GM15510 (cell line): Measurements from ENCODE around the gene RNF168.

Experiments
- POLR2A ChIP-seq: IDR thresholded peaks from 3 replicates; pipeline ENCODE4 v1.6.1; 2011; ENCODE audit warnings: borderline replicate concordance; ENCODE audit not compliant: insufficient read length; ENCODE audit errors: extremely low read depth

RNF168 gene

DNA sequence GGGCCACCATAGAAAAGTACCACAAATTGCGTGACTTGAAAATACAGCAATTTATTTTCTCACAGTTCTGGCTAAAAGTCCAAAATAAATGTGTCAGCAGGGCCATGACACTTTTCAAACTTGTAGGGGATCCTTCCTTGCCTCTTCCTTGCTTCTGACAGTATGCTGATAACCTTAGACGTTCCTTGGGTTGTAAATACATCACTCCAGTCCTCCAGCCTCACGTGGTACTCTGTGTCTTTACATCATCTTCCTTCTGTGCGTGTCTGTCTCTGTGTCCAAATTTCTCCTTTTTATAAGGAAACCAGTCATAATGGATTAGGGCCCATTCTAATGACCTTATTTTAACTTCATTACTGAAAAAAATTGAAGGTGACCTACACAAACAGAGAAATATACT, 7.4 kb downstream of the RNF168 start:
- TF ChIP-seq POLR2A: no peak

DNA sequence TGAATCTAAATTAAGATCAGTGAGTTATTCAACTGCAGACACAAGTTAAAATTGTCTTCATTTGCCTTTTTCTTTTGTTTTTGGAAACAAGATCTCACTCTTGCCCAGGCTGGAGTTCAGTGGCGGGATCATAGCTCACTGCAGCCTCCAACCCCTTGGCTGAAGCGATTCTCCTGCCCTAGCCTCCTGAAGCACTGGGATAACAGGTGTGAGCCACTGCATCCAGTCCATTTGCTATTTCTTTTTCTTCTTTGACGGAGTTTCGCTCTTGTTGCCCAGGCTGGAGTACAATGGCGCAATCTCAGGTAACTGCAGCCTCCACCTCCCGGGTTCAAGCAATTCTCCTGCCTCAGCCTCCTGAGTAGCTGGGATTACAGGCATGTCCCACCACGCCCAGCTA, 10.3 kb downstream of the RNF168 start:
- no peak for TF ChIP-seq POLR2A

DNA sequence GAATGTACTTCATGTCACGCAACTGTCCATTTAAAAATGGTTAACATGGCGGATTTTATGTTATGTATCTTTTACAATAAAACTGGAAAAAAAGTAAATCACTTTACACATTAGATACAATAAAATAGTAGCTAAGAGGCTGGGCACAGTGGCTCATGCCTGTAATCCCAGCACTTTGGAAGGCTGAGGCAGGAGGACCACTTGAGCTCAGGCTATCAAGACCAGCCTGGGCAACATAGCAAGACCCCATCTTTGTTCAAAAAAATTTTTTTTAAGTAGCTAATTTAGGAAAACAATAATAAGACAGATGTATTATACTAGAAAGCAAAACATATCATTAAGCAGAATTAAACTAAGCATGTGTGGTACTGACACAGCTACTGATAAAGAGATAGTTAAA, 11.5 kb downstream of the RNF168 start:
- no peak for TF ChIP-seq POLR2A

DNA sequence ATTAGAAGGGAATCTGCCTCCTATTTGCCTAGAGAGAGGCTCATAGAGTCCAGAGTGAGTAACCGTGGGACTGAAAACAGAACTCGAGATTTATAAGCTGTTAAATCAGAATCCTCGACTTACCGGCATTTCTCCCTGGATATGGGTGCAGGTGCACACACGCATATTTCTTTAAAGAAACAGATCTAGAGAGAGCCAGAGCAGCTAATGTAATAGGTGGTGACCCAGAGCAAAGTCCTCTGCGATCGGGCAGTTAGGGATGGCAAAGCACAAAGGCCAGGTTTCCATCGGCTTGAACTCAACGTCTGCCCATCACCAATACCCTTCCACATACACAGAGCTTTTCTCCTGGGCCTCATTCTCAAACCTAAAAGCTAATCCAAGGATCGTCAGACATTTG, 13.8 kb downstream of the RNF168 start:
- TF ChIP-seq POLR2A: no peak

DNA sequence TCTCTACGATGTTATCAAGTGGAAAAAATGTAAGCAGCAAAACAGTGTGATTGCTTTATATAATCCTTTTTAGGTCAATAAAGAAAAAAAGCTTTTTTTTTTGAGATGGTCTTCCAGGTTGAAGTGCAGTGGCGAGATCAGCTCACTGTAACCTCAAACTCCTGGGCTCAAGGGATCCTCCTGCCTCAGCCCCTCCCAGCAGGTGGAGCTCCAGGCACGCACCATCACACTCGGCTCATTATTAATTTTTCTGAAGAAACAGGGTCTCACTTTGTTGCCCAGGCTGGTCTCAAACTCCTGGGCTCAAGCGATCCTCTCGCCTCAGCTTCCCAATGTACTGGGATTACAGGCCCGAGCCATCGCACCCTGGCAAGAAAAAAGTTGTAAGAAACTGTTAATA, 17.3 kb downstream of the RNF168 start:
- TF ChIP-seq POLR2A: no peak

- no peak for TF ChIP-seq POLR2A
These were observed 25.9 kb downstream of the RNF168 start for GRCh38 chr3:196477678-196478077.

DNA sequence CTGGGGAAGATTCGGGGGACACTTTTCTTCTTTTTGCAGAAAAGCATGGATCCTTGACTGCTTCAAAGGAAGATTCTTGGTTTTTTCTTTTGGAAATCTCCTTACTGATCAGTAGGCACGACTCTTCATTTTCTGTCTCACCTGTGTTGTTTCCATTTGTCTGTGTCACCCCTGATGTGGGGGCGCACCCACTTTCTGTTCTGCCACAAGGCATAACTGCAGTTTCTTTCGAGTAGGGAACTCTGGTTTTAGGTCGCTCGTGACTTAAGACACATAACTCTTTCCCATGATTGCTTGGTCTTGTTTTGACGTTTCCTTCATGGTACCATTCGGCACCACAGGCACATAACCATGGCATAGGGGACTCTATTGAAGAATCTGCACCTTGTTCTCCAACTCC, 31.3 kb downstream of the RNF168 start:
- no peak for TF ChIP-seq POLR2A

- TF ChIP-seq POLR2A: no peak
These were observed 32.0 kb downstream of the RNF168 start for GRCh38 chr3:196471551-196471950.

GRCh38 chr3:196463804-196464203, 39.8 kb downstream of the RNF168 start:
- TF ChIP-seq POLR2A: no peak

DNA sequence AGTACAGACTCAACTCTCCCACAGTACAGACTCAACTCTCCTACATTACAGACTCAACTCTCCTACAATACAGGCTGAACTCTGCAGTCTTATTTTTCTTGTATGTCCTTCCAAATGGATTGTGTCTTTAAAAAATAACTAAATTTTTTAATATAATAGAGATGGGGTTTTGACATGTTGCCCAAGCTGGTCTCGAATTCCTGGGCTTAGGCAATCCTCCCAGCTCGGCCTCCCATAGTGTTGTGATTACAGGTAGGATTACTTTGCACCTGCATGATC, 40.2 kb downstream of the RNF168 start:
- no peak for TF ChIP-seq POLR2A

GRCh38 chr3:196458063-196458462, 45.5 kb downstream of the RNF168 start:
- no peak for TF ChIP-seq POLR2A

DNA sequence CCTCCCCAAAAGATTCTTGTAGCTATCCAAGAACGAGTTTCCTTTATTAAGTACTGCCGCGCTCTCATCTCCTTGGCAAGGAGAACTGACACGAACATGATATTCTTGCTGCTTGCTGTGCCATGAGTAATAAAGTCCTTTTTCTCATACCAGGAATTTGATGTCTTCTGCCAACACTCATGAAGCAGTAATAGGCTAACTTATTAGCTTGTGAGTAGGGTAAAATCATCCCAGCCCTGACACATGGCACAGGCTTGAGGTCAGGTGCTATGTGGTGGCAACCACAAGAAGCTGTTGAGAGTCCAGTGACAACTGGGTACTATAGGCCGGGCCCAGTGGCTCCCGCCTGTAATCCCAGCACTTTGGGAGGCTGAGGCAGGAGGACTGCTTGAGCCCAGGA, 48.6 kb downstream of the RNF168 start:
- TF ChIP-seq POLR2A: no peak

- no peak for TF ChIP-seq POLR2A
These were observed 59.1 kb downstream of the RNF168 start for GRCh38 chr3:196444500-196444894.

GRCh38 chr3:196440696-196441095, 62.9 kb downstream of the RNF168 start:
- no peak for TF ChIP-seq POLR2A

DNA sequence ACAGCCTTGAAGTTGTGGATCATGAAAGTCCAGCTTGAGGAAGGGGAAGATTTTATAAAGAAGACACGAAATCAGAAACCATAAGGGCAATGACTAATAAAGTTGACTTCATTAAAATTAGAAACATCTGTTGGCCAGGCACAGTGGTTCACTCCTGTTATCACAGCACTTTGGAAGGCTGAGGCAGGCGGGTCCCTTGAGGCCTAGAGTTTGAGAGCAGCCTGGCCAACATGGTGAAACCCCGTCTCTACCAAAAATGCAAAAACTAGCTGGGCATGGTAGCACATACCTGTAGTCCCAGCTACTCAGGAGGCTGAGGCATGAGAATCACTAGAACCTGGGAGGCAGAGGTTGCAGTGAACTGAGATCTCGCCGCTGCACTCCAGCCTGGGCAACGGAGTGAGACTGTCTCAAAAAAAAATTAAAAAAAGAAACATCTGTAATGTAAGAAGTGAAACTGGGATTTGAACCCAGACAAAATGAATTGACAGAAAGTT, 63.5 kb downstream of the RNF168 start:
- TF ChIP-seq POLR2A: no peak

DNA sequence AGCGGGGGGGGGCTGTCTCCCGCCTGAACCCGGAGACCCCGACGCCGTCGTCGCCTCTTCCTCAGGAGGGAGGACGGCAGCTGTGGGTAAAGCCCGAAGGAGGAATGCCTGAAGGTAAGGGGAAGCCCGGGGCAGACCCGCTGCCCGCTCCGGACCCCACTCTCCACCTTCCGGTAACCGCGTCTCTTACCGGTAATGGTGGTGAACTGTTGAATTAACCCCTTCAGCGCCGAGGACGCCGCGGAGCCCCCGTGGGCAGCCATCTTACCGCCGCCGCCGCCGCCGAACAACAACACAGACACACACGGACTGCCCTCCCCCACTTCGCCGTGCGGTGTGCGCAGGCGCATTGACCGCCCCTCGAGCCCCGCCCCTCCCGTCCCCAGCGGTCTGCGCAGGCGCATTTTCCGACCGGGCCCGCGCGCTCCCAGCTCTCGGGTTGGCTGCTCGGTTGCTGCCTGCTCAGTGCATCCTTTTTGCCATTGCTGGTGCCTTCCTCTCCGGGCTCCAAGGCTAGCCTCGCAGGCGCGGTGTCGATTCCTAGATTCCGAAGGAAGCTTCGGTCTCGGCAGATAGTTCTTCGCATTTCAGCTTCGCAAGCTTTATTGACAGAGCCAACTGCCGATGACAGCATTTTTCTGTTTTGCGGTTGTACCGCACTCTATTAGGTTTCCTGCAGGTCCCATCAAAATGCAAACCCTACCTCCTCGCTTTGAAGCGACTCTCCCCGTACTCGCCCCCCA, 71.3 kb downstream of the RNF168 start, which contains the start of gene UBXN7:
TSS of gene UBXN7 (minus strand) at position 291 of the 743 bp plus-strand sequence. CDS start at position 263, 28 bp downstream.
- peak; percentile 93 for TF ChIP-seq POLR2A
